Activated naive CD4-positive, alpha-beta T cell treated with Interleukin-2 at 50 U/mL for 16 hours (primary cell): ENCODE measurements around the gene POLR1G.

ENCODE experiments used
- DNase-seq: peaks from one replicate; pipeline ENCODE4 v3.0.0-alpha.2; 2020

The POLR1G gene

GRCh38 chr19:45406226-45407090 is at the start of gene POLR1G:
POLR1G (plus strand) TSS chr19:45406644; CDS start chr19:45406697, 53 bp downstream.
- peak; percentile 81 for DNase-seq

- DNase-seq = no peak
These were observed 49.5 kb upstream of the POLR1G start for GRCh38 chr19:45356760-45357444.

GRCh38 chr19:45357445-45357783 is 49.0 kb upstream of the POLR1G start:
- DNase-seq = no peak

- DNase-seq = no peak
These were observed 48.1 kb upstream of the POLR1G start for GRCh38 chr19:45358213-45358792.

GRCh38 chr19:45361608-45362007 is 44.8 kb upstream of the POLR1G start:
- DNase-seq = no peak

- no peak for DNase-seq
These were observed 44.2 kb upstream of the POLR1G start for GRCh38 chr19:45362291-45362690.

GRCh38 chr19:45363861-45364459 is 42.5 kb upstream of the POLR1G start:
- no peak for DNase-seq

GRCh38 chr19:45364696-45365095 is 41.7 kb upstream of the POLR1G start:
- DNase-seq = no peak

GRCh38 chr19:45368127-45368526 is 38.3 kb upstream of the POLR1G start:
- no peak for DNase-seq

- DNase-seq = no peak
These were observed 37.6 kb upstream of the POLR1G start for GRCh38 chr19:45368737-45369340.

GRCh38 chr19:45370410-45371204 is 35.8 kb upstream of the POLR1G start, which contains the start of gene ERCC2:
ERCC2 (minus strand) TSS chr19:45370573; CDS start chr19:45370540, 33 bp downstream.
- DNase-seq = peak; percentile 100

GRCh38 chr19:45376045-45376724 is 30.3 kb upstream of the POLR1G start:
- DNase-seq = no peak

GRCh38 chr19:45380107-45380506 is 26.3 kb upstream of the POLR1G start:
- no peak for DNase-seq

GRCh38 chr19:45382426-45382825 is 24.0 kb upstream of the POLR1G start:
- DNase-seq = no peak

GRCh38 chr19:45385392-45386221 is 20.8 kb upstream of the POLR1G start:
- DNase-seq = no peak

GRCh38 chr19:45391346-45391745 is 15.1 kb upstream of the POLR1G start:
- DNase-seq = no peak

- DNase-seq = no peak
These were observed 14.4 kb upstream of the POLR1G start for GRCh38 chr19:45391871-45392665.

- DNase-seq = no peak
These were observed 10.4 kb upstream of the POLR1G start for GRCh38 chr19:45395821-45396617.

- DNase-seq = no peak
These were observed 6.3 kb upstream of the POLR1G start for GRCh38 chr19:45400192-45400591.
